ENCODE data around the gene ICAM4. TPM values are rescaled to one million over a fixed set of nuclear protein-coding genes. Genes with fewer than 3 reads are reported as not detected.

ICAM4 gene
- total RNA-seq, 2 experiments from 2014 or later, result 0.52 to 0.70 TPM

- POLR2A ChIA-PET, result interaction anchor here (0.6 to 1.6 kb wide), 10 partner anchors 16 to 331 kb away, joined by 3 to 8 read pairs (median 3); partner anchors contain the start of genes ICAM1 and S1PR2
- intact Hi-C loops (cut with DNase I, micrococcal nuclease), result loop anchor here (2.0 to 10.0 kb wide), 7 partner anchors 35 to 417 kb away; partner anchors contain the start of genes DNMT1 (in 1 of the 2), EIF3G (in 1 of the 2), PIN1 (in 1 of the 2) and PPAN (in 1 of the 2)
- Mint-ChIP-seq H3K36me3 (ENCODE audit: low read depth) (peaks cover 48% of the 10 kb centered on the region), H3K27ac (peak within 1 kb of the TSS; percentile 98), H3K4me1 (ENCODE audit: low read depth) (peaks cover 21% of the 10 kb centered on the region), H3K9me3 (no peaks in the 10 kb centered on the region), H3K4me3 (peak within 1 kb of the TSS; percentile 100), H3K27me3 (no peaks in the 10 kb centered on the region)
- Histone ChIP-seq H3K4me3 (ENCODE audit: low read length) (peak within 1 kb of the TSS; percentile 86), H3K27ac (ENCODE audit: low read depth in 1 of 2, low read length in 2 of 2) (peak within 1 kb of the TSS; percentile 52 to 73), H3K27me3 (ENCODE audit: control insufficient read depth in 1 of 2, insufficient read depth in 2 of 2, low read length in 2 of 2) (no peaks in the 10 kb centered on the region), H3K9me3 (ENCODE audit: control insufficient read depth in 1 of 2, insufficient read depth in 1 of 2, low read length in 2 of 2) (no peaks in the 10 kb centered on the region), H3K4me1 (ENCODE audit: insufficient read depth, low read length) (peaks cover 27% of the 10 kb centered on the region), H3K36me3 (ENCODE audit: insufficient read depth, low read length) (peaks cover 29% of the 10 kb centered on the region)
- ATAC-seq (ENCODE audit: poor library complexity) (peak; percentile 97), DNase-seq (peak; percentile 87 to 99 (median 94))
- no peak for TF ChIP-seq CTCF (IDR thresholded peaks at IDR 0.05)
- CTCF ChIA-PET, result interaction anchor here (1.3 to 1.4 kb wide), 2 partner anchors 17 to 23 kb away, joined by 3 to 6 read pairs; no protein-coding TSS in a partner anchor
Measured at GRCh38 chr19:10251792-10252694, 34.7 kb upstream of the ICAM4 start, which contains the start of gene MRPL4. Gene MRPL4 (plus strand): TSS chr19:10252214. CDS start chr19:10252254, 40 bp downstream.

- peak overlapping the region; percentile 52 to 73 for H3K27ac ChIP-seq (ENCODE audit: low read depth in 1 of 2, low read length in 2 of 2)
- CTCF ChIA-PET, result no interaction called here
- DNase-seq (no peak), ATAC-seq (ENCODE audit: poor library complexity) (no peak)
- H3K36me3 ChIP-seq (ENCODE audit: insufficient read depth, low read length), result peaks cover 36% of the 10 kb centered on the region
- no peaks in the 10 kb centered on the region for H3K27me3 Mint-ChIP-seq
- intact Hi-C loops (cut with DNase I, micrococcal nuclease), result loop anchor here (5.0 to 10.0 kb wide), 3 partner anchors 35 to 418 kb away; partner anchors contain the start of genes PIN1 (in 1 of the 2) and PPAN (in 1 of the 2)
- peak overlapping the region; percentile 86 for H3K4me3 ChIP-seq (ENCODE audit: low read length)
- H3K9me3 ChIP-seq (ENCODE audit: control insufficient read depth in 1 of 2, insufficient read depth in 1 of 2, low read length in 2 of 2), result no peaks in the 10 kb centered on the region
- H3K9me3 Mint-ChIP-seq, result no peaks in the 10 kb centered on the region
- H3K27ac Mint-ChIP-seq, result peak overlapping the region; percentile 98
- H3K36me3 Mint-ChIP-seq (ENCODE audit: low read depth), result peaks cover 55% of the 10 kb centered on the region
- no peak for TF ChIP-seq CTCF (IDR thresholded peaks at IDR 0.05)
- peaks cover 28% of the 10 kb centered on the region for H3K4me1 Mint-ChIP-seq (ENCODE audit: low read depth)
- peak overlapping the region; percentile 100 for H3K4me3 Mint-ChIP-seq
- POLR2A ChIA-PET, result interaction anchor here (0.6 kb wide), 1 partner anchor 332 kb away, joined by 3 read pairs; no protein-coding TSS in a partner anchor
- no peaks in the 10 kb centered on the region for H3K27me3 ChIP-seq (ENCODE audit: control insufficient read depth in 1 of 2, insufficient read depth in 2 of 2, low read length in 2 of 2)
- H3K4me1 ChIP-seq (ENCODE audit: insufficient read depth, low read length), result peaks cover 27% of the 10 kb centered on the region
Measured at GRCh38 chr19:10252707-10253106, 34.0 kb upstream of the ICAM4 start.

- H3K9me3 ChIP-seq (ENCODE audit: control insufficient read depth in 1 of 2, insufficient read depth in 1 of 2, low read length in 2 of 2), result no peaks in the 10 kb centered on the region
- peaks cover 70% of the 10 kb centered on the region for H3K36me3 Mint-ChIP-seq (ENCODE audit: low read depth)
- ATAC-seq (ENCODE audit: poor library complexity), result no peak
- TF ChIP-seq CTCF (IDR thresholded peaks at IDR 0.05), result no peak
- no peak overlapping the region for H3K4me3 ChIP-seq (ENCODE audit: low read length)
- POLR2A ChIA-PET, result interaction anchor here (0.6 to 1.0 kb wide), 2 partner anchors 148 to 174 kb away, joined by 3 read pairs; partner anchors contain the start of gene PPAN
- no peaks in the 10 kb centered on the region for H3K9me3 Mint-ChIP-seq
- H3K27ac Mint-ChIP-seq, result no peak overlapping the region
- peaks cover 35% of the 10 kb centered on the region for H3K4me1 ChIP-seq (ENCODE audit: insufficient read depth, low read length)
- peaks cover 34% of the 10 kb centered on the region for H3K4me1 Mint-ChIP-seq (ENCODE audit: low read depth)
- no peak overlapping the region for H3K27ac ChIP-seq (ENCODE audit: low read depth in 1 of 2, low read length in 2 of 2)
- peak overlapping the region; percentile 49 for H3K4me3 Mint-ChIP-seq
- no peaks in the 10 kb centered on the region for H3K27me3 ChIP-seq (ENCODE audit: control insufficient read depth in 1 of 2, insufficient read depth in 2 of 2, low read length in 2 of 2)
- peaks cover 46% of the 10 kb centered on the region for H3K36me3 ChIP-seq (ENCODE audit: insufficient read depth, low read length)
- intact Hi-C loops (cut with DNase I, micrococcal nuclease), result loop anchor here (5.0 to 10.0 kb wide), 3 partner anchors 37 to 419 kb away; partner anchors contain the start of genes PIN1 (in 1 of the 2) and PPAN (in 1 of the 2)
- H3K27me3 Mint-ChIP-seq, result no peaks in the 10 kb centered on the region
- DNase-seq, result no peak
- CTCF ChIA-PET, result interaction anchor here (1.7 kb wide), 1 partner anchor 134 kb away, joined by 6 read pairs; no protein-coding TSS in a partner anchor
Measured at GRCh38 chr19:10254244-10254643, 32.5 kb upstream of the ICAM4 start.

All from CD4-positive, alpha-beta T cell (primary cell).